Panc1 (cell line): ENCODE results near the gene GRHL1. TPM values are rescaled to one million over a fixed set of nuclear protein-coding genes. Genes with fewer than 3 reads are reported as not detected.

Experiments used
- ATAC-seq: fragments of 200-7000 bp; cut with Tn5 transposase; 2 replicates; pipeline ENCODE4 v1.9.1; 2020; ENCODE audit warnings: mild to moderate bottlenecking, moderate library complexity
- BruUV-seq: library from RNA; stranded (reverse); fragments of 400-500 nt; replicated peaks from 2 replicates; lab custom pipeline; 2021; lab: Mats Ljungman, UMichigan
- CTCF ChIA-PET: fragments of 300-600 bp; sonication (Branson Sonifier 250); formaldehyde crosslinking; loops from one replicate; lab custom pipeline; 2022; ENCODE audit warnings: antibody characterized with exemption; lab: Charles Lee
- POLR2A ChIA-PET: fragments of 300-600 bp; sonication (Branson Sonifier 250); formaldehyde crosslinking; loops from one replicate; lab custom pipeline; 2022; ENCODE audit warnings: antibody characterized with exemption; lab: Charles Lee
- DNase-seq: peaks from one replicate; pipeline ENCODE4 v3.0.0-alpha.2; 2010; ENCODE audit warnings: low read depth, low spot score
- H3K27ac ChIP-seq: 2 replicates; pipeline ENCODE4 v1.5.1; 2011; ENCODE audit warnings: mild to moderate bottlenecking, low read length, inconsistent platforms
- H3K27me3 ChIP-seq: fragments of 200-500 bp; sonication (Bioruptor generic); 2 replicates; pipeline ENCODE4 v1.6.0; 2014; ENCODE audit warnings: low read length, inconsistent platforms; ENCODE audit not compliant: control insufficient read depth, insufficient read depth
- H3K36me3 ChIP-seq: fragments of 200-500 bp; sonication (Bioruptor generic); 2 replicates; pipeline ENCODE4 v1.5.1; 2014; ENCODE audit warnings: inconsistent platforms, mild to moderate bottlenecking, low read length, moderate library complexity; ENCODE audit not compliant: control insufficient read depth, insufficient read depth
- H3K4me1 ChIP-seq: 2 replicates; pipeline ENCODE4 v1.5.1; 2011; ENCODE audit warnings: inconsistent platforms, mild to moderate bottlenecking, low read length, moderate library complexity; ENCODE audit not compliant: control insufficient read depth, insufficient read depth
- H3K4me3 ChIP-seq, 2 experiments: 2 replicates each; pipeline ENCODE4 v1.5.1; 2011 to 2012; ENCODE audit warnings: low read depth in 2 of 2, low read length in 2 of 2, mild to moderate bottlenecking in 2 of 2, inconsistent platforms in 1 of 2, moderate library complexity in 1 of 2
- H3K9me3 ChIP-seq: fragments of 200-500 bp; sonication (Bioruptor generic); 2 replicates; pipeline ENCODE4 v1.5.1; 2014; ENCODE audit warnings: low read depth, mild to moderate bottlenecking, inconsistent platforms, low read length, moderate library complexity; ENCODE audit not compliant: control insufficient read depth, insufficient read depth
- CTCF ChIP-seq: fragments of 450-650 bp; IDR thresholded peaks from 2 replicates; pipeline ENCODE4 v1.5.1; 2017; ENCODE audit warnings: mild to moderate bottlenecking
- POLR2AphosphoS5 ChIP-seq: IDR thresholded peaks from 2 replicates; pipeline ENCODE4 v1.6.1; 2012; ENCODE audit warnings: mild to moderate bottlenecking, low read depth, low read length, moderate library complexity
- REST ChIP-seq, 2 experiments: IDR thresholded peaks; 2 replicates each; pipeline ENCODE4 v1.6.1; 2011 to 2012; ENCODE audit warnings: low read depth in 2 of 2, control low read depth in 1 of 2, low read length in 1 of 2, mild to moderate bottlenecking in 1 of 2, moderate library complexity in 1 of 2; ENCODE audit not compliant: insufficient read depth in 1 of 2
- SIN3A ChIP-seq: IDR thresholded peaks from 2 replicates; pipeline ENCODE4 v1.6.1; 2012; ENCODE audit warnings: low read depth, mild to moderate bottlenecking, low read length, moderate library complexity, borderline replicate concordance; ENCODE audit not compliant: insufficient read depth
- TCF7L2 ChIP-seq: IDR thresholded peaks from 2 replicates; pipeline ENCODE4 v1.6.1; 2011; ENCODE audit warnings: mild to moderate bottlenecking, low read depth, low read length, inconsistent platforms
- in situ Hi-C: cut with HindIII; loops from 2 replicates; pipeline ENCODE4 v1.10.0; 2016; ENCODE audit warnings: low sequenced_read_pairs, low pct_unique_long_range_greater_than_20kb
- intact Hi-C: fragments of 100-400 bp; cut with micrococcal nuclease; formaldehyde crosslinking; loops from one replicate; pipeline ENCODE4 v1.10.0; 2022; ENCODE audit not compliant: unreplicated experiment
- total RNA-seq: library from RNA; stranded (reverse); gene quantifications from one replicate; pipeline ENCODE4 v1.2.1, GENCODE V29; 2021; ENCODE audit not compliant: unreplicated experiment

GRHL1 gene
- total RNA-seq, 1 experiment from 2014 or later: 4.7 TPM

GRCh38 chr2:9907402-9907801 is 44.1 kb upstream of the GRHL1 start:
- no peak overlapping the region for H3K27ac ChIP-seq
- H3K36me3 ChIP-seq: peaks cover 19% of the 10 kb centered on the region
- in situ Hi-C loops: no loop called here
- no peak overlapping the region for H3K4me3 ChIP-seq
- TF ChIP-seq REST (IDR thresholded peaks at IDR 0.05; ENCODE audit: insufficient read depth in 1 of 2, low read depth in 2 of 2, low read length in 1 of 2) (no peak), TCF7L2 (no peak), SIN3A (no peak), POLR2AphosphoS5 (no peak), CTCF (no peak)
- ChIA-PET CTCF (no interaction called here), POLR2A (no interaction called here)
- no peaks in the 10 kb centered on the region for H3K4me1 ChIP-seq
- ATAC-seq: no peak
- DNase-seq: no peak
- no TSS peak for BruUV-seq
- intact Hi-C loops: no loop called here
- no peaks in the 10 kb centered on the region for H3K27me3 ChIP-seq
- no peaks in the 10 kb centered on the region for H3K9me3 ChIP-seq

DNA sequence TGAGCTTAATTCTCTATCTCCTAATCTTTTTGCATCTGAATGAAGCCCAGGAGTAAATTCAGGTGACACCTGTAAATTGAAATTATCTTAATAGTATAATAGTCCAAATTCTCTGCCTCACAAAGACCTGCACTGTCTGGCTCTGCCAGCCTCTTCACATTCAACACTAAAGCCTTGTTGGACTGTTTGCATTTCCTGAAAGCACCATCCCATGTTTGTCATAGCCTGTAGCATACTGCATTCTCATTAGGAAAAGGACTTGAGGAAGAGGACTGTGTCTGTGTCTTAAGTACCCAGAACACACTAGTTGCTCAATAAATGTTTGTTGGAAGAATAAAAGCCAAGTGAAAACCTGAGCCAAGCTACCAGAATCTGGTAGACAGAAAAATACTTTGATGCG is 42.9 kb upstream of the GRHL1 start:
- Histone ChIP-seq H3K4me3 (no peak overlapping the region), H3K27me3 (no peaks in the 10 kb centered on the region), H3K9me3 (no peaks in the 10 kb centered on the region), H3K36me3 (peaks cover 26% of the 10 kb centered on the region), H3K4me1 (no peaks in the 10 kb centered on the region), H3K27ac (no peak overlapping the region)
- ATAC-seq (no peak), DNase-seq (no peak)
- no peak for TF ChIP-seq TCF7L2
- no peak for TF ChIP-seq POLR2AphosphoS5
- TF ChIP-seq CTCF: no peak
- TF ChIP-seq SIN3A: no peak
- TF ChIP-seq REST (IDR thresholded peaks at IDR 0.05; ENCODE audit: insufficient read depth in 1 of 2, low read depth in 2 of 2, low read length in 1 of 2): no peak
- CTCF ChIA-PET: interaction anchor here (0.7 kb wide), 1 partner anchor 122 kb away, joined by 11 read pairs; no protein-coding TSS in a partner anchor
- in situ Hi-C loops (no loop called here), intact Hi-C loops (no loop called here)
- POLR2A ChIA-PET: no interaction called here
- no TSS peak for BruUV-seq
